Panc1 (cell line): ENCODE measurements around the gene C12orf56.

ENCODE experiments used
- TCF7L2 ChIP-seq: IDR thresholded peaks from 2 replicates; pipeline ENCODE4 v1.6.1; 2011; ENCODE audit warnings: mild to moderate bottlenecking, low read depth, low read length, inconsistent platforms
- TF ChIP-seq, protein P1 (sequence below): fragments of 450-650 bp; IDR thresholded peaks from 2 replicates; pipeline ENCODE4 v1.5.1; 2017; ENCODE audit warnings: mild to moderate bottlenecking

DNA sequence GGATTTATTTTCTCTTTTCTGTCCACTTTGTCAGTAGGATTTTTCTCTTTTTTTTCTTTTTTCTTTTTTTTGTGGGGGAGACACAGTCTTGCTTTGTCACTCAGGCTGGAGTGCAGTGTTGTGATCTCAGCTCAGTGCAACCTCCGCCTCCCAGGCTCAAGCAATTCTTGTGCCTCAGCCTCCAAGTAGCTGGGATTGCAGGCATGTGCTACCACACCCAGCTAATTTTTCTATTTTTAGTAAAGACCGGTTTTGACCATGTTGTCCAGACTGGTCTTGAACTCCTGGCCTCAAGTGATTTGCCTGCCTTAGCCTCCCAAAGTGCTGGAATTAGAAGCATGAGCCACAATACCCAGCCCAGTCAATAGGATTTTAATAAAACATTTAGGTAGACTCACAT is 40.3 kb upstream of the C12orf56 start:
- TF ChIP-seq TCF7L2: no peak
- TF ChIP-seq, protein P1, sequence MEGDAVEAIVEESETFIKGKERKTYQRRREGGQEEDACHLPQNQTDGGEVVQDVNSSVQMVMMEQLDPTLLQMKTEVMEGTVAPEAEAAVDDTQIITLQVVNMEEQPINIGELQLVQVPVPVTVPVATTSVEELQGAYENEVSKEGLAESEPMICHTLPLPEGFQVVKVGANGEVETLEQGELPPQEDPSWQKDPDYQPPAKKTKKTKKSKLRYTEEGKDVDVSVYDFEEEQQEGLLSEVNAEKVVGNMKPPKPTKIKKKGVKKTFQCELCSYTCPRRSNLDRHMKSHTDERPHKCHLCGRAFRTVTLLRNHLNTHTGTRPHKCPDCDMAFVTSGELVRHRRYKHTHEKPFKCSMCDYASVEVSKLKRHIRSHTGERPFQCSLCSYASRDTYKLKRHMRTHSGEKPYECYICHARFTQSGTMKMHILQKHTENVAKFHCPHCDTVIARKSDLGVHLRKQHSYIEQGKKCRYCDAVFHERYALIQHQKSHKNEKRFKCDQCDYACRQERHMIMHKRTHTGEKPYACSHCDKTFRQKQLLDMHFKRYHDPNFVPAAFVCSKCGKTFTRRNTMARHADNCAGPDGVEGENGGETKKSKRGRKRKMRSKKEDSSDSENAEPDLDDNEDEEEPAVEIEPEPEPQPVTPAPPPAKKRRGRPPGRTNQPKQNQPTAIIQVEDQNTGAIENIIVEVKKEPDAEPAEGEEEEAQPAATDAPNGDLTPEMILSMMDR: no peak
